HepG2 (cell line): Measurements from ENCODE around the gene MARS1. TPM values are rescaled to one million over a fixed set of nuclear protein-coding genes. Genes with fewer than 3 reads are reported as not detected.

Source experiments
- DNMT1 ChIP-seq: sonication (generic); formaldehyde crosslinking; IDR thresholded peaks from 2 replicates; pipeline ENCODE4 v1.5.1; 2020; ENCODE audit warnings: mild to moderate bottlenecking, missing genetic modification reagents
- GABPA ChIP-seq, 2 experiments: IDR thresholded peaks; 2 replicates each; pipeline ENCODE4 v1.6.1; 2011 to 2016; ENCODE audit warnings: low read depth in 2 of 2, low read length in 1 of 2, missing biosample characterization in 1 of 2, missing genetic modification characterization in 1 of 2
- HOXA3 ChIP-seq: sonication (generic); formaldehyde crosslinking; IDR thresholded peaks from 2 replicates; pipeline ENCODE4 v1.5.0; 2020; ENCODE audit warnings: missing genetic modification reagents
- KDM5A ChIP-seq: fragments of 200-600 bp; sonication (generic); IDR thresholded peaks from 2 replicates; pipeline ENCODE4 v1.7.0; 2018; ENCODE audit warnings: antibody characterized with exemption, mild to moderate bottlenecking, low read length, borderline replicate concordance
- KMT2B ChIP-seq: IDR thresholded peaks from 2 replicates; pipeline ENCODE4 v1.6.1; 2016; ENCODE audit warnings: missing genetic modification reagents, missing compliant biosample characterization
- SOX6 ChIP-seq, 2 experiments: fragments of 450-650 bp in 1 of 2; sonication (generic) in 1 of 2; formaldehyde crosslinking in 1 of 2; IDR thresholded peaks; 2 replicates each; pipeline versions ENCODE4 v1.4.0 to v1.6.1; 2017 to 2020; ENCODE audit warnings: antibody characterized with exemption in 1 of 2, mild to moderate bottlenecking in 1 of 2, missing genetic modification reagents in 1 of 2
- SP5 ChIP-seq: IDR thresholded peaks from 2 replicates; pipeline ENCODE4 v1.6.1; 2016; ENCODE audit warnings: low read depth, borderline replicate concordance
- UBTF ChIP-seq: sonication (generic); formaldehyde crosslinking; IDR thresholded peaks from 2 replicates; pipeline ENCODE4 v1.4.0; 2020; ENCODE audit warnings: mild to moderate bottlenecking, missing genetic modification reagents
- ZNF607 ChIP-seq: sonication (generic); formaldehyde crosslinking; IDR thresholded peaks from 2 replicates; pipeline ENCODE4 v1.5.1; 2020; ENCODE audit warnings: missing genetic modification reagents, mild to moderate bottlenecking, borderline replicate concordance
- ZNF670 ChIP-seq: sonication (generic); formaldehyde crosslinking; IDR thresholded peaks from 2 replicates; pipeline ENCODE4 v1.8.0; 2022; ENCODE audit warnings: mild to moderate bottlenecking, missing genetic modification reagents, borderline replicate concordance
- ZNF781 ChIP-seq: sonication (generic); formaldehyde crosslinking; IDR thresholded peaks from 2 replicates; pipeline ENCODE4 v1.5.1; 2020; ENCODE audit warnings: borderline replicate concordance, mild to moderate bottlenecking, missing genetic modification reagents; ENCODE audit errors: not compliant biosample characterization
- polyA plus RNA-seq, 8 experiments: library from polyadenylated mRNA; depleted of rRNA in 3 of 8; stranded (reverse) in 7 of 8; unstranded in 1 of 8; fragments of >200 nt; fragmentation: Illumina TruSeq in 4 of 8; extraction: Trizol in 4 of 8; gene quantifications; 2 replicates each; pipeline versions ENCODE4 v1.2.1 to v1.2.3, GENCODE V29; 2011 to 2016; ENCODE audit warnings: low read depth in 4 of 8, missing spikeins in 1 of 8, mixed read lengths in 1 of 8; ENCODE audit not compliant: insufficient read depth in 1 of 8
- total RNA-seq, 5 experiments: library from RNA; depleted of rRNA; stranded (reverse); fragments of >200 nt; fragmentation: Illumina TruSeq; extraction: Trizol; gene quantifications; 2 replicates each; pipeline ENCODE4 v1.2.3, GENCODE V29; 2016; ENCODE audit warnings: low read depth in 1 of 5
- TF ChIP-seq, protein P1 (sequence below): IDR thresholded peaks from 2 replicates; pipeline ENCODE4 v1.6.1; 2016; ENCODE audit warnings: missing biosample characterization, missing genetic modification reagents, low read depth
- TF ChIP-seq, protein P2 (sequence below), 2 experiments: sonication (generic) in 1 of 2; formaldehyde crosslinking in 1 of 2; IDR thresholded peaks; 2 replicates each; pipeline versions ENCODE4 v1.4.0 to v1.6.1; 2016 to 2020; ENCODE audit warnings: borderline replicate concordance in 1 of 2, low read depth in 1 of 2, mild to moderate bottlenecking in 1 of 2, missing genetic modification reagents in 1 of 2
- TF ChIP-seq, protein P3 (sequence below): sonication (generic); formaldehyde crosslinking; IDR thresholded peaks from 2 replicates; pipeline ENCODE4 v1.4.0; 2020; ENCODE audit warnings: missing genetic modification reagents

Gene MARS1
- total and polyA plus RNA-seq, 2 of the 13 experiments (the other 11 are each of a cell fraction or from before 2014, with no cell fraction given) = 115 to 181 TPM

GRCh38 chr12:57546438-57547287 lies 58.8 kb downstream of the MARS1 start, which contains the start of gene DCTN2 (continued):
- TF ChIP-seq ZNF607 = 0 out of 2 replicates have a peak, but pooled peaks have one; percentile 13
- TF ChIP-seq DNMT1 (CRISPR knock-in tag) = no peak
- TF ChIP-seq, protein P1, sequence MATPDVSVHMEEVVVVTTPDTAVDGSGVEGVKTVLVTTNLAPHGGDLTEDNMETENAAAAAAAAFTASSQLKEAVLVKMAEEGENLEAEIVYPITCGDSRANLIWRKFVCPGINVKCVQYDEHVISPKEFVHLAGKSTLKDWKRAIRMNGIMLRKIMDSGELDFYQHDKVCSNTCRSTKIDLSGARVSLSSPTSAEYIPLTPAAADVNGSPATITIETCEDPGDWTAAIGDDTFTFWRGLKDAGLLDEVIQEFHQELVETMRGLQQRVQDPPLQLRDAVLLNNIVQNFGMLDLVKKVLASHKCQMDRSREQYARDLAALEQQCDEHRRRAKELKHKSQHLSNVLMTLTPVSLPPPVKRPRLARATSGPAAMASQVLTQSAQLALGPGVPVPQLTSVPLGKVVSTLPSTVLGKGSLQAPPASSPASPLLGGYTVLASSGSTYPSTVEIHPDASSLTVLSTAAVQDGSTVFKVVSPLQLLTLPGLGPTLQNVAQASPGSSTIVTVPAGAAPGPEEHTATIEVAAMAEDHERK (CRISPR knock-in tag) = no peak
- TF ChIP-seq SP5 (CRISPR knock-in tag) = peak; percentile 49; the same call in 1 of the 2 replicates
- peak; percentile 22; the same call in 1 of the 2 replicates for TF ChIP-seq GABPA (IDR thresholded peaks at IDR 0.05; ENCODE audit: low read depth, low read length)
- peak; percentile 66; the same call in 1 of the 2 replicates for TF ChIP-seq GABPA (CRISPR knock-in tag; IDR thresholded peaks at IDR 0.05; ENCODE audit: low read depth)
- peak; percentile 26 for TF ChIP-seq ZNF781
- no peak for TF ChIP-seq SOX6 (IDR thresholded peaks at IDR 0.05)
- peak; percentile 6; the same call in 1 of the 2 replicates for TF ChIP-seq SOX6 (CRISPR knock-in tag; IDR thresholded peaks at IDR 0.05)
- TF ChIP-seq, protein P2, sequence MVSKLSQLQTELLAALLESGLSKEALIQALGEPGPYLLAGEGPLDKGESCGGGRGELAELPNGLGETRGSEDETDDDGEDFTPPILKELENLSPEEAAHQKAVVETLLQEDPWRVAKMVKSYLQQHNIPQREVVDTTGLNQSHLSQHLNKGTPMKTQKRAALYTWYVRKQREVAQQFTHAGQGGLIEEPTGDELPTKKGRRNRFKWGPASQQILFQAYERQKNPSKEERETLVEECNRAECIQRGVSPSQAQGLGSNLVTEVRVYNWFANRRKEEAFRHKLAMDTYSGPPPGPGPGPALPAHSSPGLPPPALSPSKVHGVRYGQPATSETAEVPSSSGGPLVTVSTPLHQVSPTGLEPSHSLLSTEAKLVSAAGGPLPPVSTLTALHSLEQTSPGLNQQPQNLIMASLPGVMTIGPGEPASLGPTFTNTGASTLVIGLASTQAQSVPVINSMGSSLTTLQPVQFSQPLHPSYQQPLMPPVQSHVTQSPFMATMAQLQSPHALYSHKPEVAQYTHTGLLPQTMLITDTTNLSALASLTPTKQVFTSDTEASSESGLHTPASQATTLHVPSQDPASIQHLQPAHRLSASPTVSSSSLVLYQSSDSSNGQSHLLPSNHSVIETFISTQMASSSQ (IDR thresholded peaks at IDR 0.05; ENCODE audit: low read depth) = no peak
- TF ChIP-seq, protein P2 (CRISPR knock-in tag; IDR thresholded peaks at IDR 0.05; ENCODE audit: borderline replicate concordance) = 0 out of 2 replicates have a peak, but pooled peaks have one; percentile 29
- peak; percentile 92 for TF ChIP-seq KDM5A
- peak; percentile 40; the same call in 1 of the 2 replicates for TF ChIP-seq UBTF
- peak; percentile 73 for TF ChIP-seq HOXA3 (CRISPR knock-in tag)
- TF ChIP-seq KMT2B = peak; percentile 56; the same call in 1 of the 2 replicates
- no peak for TF ChIP-seq ZNF670 (CRISPR knock-in tag)
- TF ChIP-seq, protein P3, sequence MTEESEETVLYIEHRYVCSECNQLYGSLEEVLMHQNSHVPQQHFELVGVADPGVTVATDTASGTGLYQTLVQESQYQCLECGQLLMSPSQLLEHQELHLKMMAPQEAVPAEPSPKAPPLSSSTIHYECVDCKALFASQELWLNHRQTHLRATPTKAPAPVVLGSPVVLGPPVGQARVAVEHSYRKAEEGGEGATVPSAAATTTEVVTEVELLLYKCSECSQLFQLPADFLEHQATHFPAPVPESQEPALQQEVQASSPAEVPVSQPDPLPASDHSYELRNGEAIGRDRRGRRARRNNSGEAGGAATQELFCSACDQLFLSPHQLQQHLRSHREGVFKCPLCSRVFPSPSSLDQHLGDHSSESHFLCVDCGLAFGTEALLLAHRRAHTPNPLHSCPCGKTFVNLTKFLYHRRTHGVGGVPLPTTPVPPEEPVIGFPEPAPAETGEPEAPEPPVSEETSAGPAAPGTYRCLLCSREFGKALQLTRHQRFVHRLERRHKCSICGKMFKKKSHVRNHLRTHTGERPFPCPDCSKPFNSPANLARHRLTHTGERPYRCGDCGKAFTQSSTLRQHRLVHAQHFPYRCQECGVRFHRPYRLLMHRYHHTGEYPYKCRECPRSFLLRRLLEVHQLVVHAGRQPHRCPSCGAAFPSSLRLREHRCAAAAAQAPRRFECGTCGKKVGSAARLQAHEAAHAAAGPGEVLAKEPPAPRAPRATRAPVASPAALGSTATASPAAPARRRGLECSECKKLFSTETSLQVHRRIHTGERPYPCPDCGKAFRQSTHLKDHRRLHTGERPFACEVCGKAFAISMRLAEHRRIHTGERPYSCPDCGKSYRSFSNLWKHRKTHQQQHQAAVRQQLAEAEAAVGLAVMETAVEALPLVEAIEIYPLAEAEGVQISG (CRISPR knock-in tag) = peak; percentile 66; the same call in 1 of the 2 replicates
